Measurements from ENCODE around the gene THSD4. TPM values are rescaled to one million over a fixed set of nuclear protein-coding genes. Genes with fewer than 3 reads are reported as not detected.
"Not testable (repeated sequence)": the region's sequence is repeated elsewhere in the genome, so short reads cannot be mapped to it uniquely, and the experiment has no call there.

THSD4 gene
- polyA plus RNA-seq, 1 experiment: 45.8 TPM

- ChIA-PET POLR2A (interaction anchor here (0.8 kb wide), 1 partner anchor 94 kb away, joined by 3 read pairs; no protein-coding TSS in a partner anchor), CTCF (no interaction called here)
- no peak for DNase-seq (ENCODE audit: low read depth, low spot score)
- no peak for TF ChIP-seq CTCF (IDR thresholded peaks at IDR 0.05; ENCODE audit: low read depth, low read length)
- Histone ChIP-seq H3K9me3 (ENCODE audit: control insufficient read depth, insufficient read depth, low read length) (no peaks in the 10 kb centered on the region), H3K27me3 (ENCODE audit: control insufficient read depth, insufficient read depth, low read length) (no peaks in the 10 kb centered on the region), H3K27ac (ENCODE audit: low read depth, low read length) (no peak overlapping the region), H3K4me3 (ENCODE audit: low read depth, low read length) (no peak overlapping the region)
These were observed 251.3 kb downstream of the THSD4 start for GRCh38 chr15:71366522-71366921.

- DNase-seq (ENCODE audit: low read depth, low spot score): no peak
- Histone ChIP-seq H3K27me3 (ENCODE audit: control insufficient read depth, insufficient read depth, low read length) (no peaks in the 10 kb centered on the region), H3K9me3 (ENCODE audit: control insufficient read depth, insufficient read depth, low read length) (no peaks in the 10 kb centered on the region), H3K4me3 (ENCODE audit: low read depth, low read length) (no peak overlapping the region), H3K27ac (ENCODE audit: low read depth, low read length) (no peak overlapping the region)
- ChIA-PET CTCF (no interaction called here), POLR2A (no interaction called here)
- no peak for TF ChIP-seq CTCF (IDR thresholded peaks at IDR 0.05; ENCODE audit: low read depth, low read length)
These were observed 251.7 kb downstream of the THSD4 start for GRCh38 chr15:71366926-71367325.

GRCh38 chr15:71367737-71368136 is 252.5 kb downstream of the THSD4 start:
- H3K4me3 ChIP-seq (ENCODE audit: low read depth, low read length); POLR2A ChIA-PET; CTCF ChIA-PET; H3K27ac ChIP-seq (ENCODE audit: low read depth, low read length); H3K27me3 ChIP-seq (ENCODE audit: control insufficient read depth, insufficient read depth, low read length); H3K9me3 ChIP-seq (ENCODE audit: control insufficient read depth, insufficient read depth, low read length); DNase-seq (ENCODE audit: low read depth, low spot score): not testable (repeated sequence)

- CTCF ChIA-PET; POLR2A ChIA-PET; H3K9me3 ChIP-seq (ENCODE audit: control insufficient read depth, insufficient read depth, low read length); H3K4me3 ChIP-seq (ENCODE audit: low read depth, low read length); DNase-seq (ENCODE audit: low read depth, low spot score); H3K27ac ChIP-seq (ENCODE audit: low read depth, low read length); H3K27me3 ChIP-seq (ENCODE audit: control insufficient read depth, insufficient read depth, low read length): not testable (repeated sequence)
These were observed 257.5 kb downstream of the THSD4 start for GRCh38 chr15:71372769-71373168.

GRCh38 chr15:71373917-71374316 is 258.6 kb downstream of the THSD4 start:
- Histone ChIP-seq H3K27ac (ENCODE audit: low read depth, low read length) (peak overlapping the region; percentile 80), H3K9me3 (ENCODE audit: control insufficient read depth, insufficient read depth, low read length) (no peaks in the 10 kb centered on the region; the same call in 1 of the 2 replicates), H3K27me3 (ENCODE audit: control insufficient read depth, insufficient read depth, low read length) (no peaks in the 10 kb centered on the region), H3K4me3 (ENCODE audit: low read depth, low read length) (no peak overlapping the region)
- TF ChIP-seq CTCF (IDR thresholded peaks at IDR 0.05; ENCODE audit: low read depth, low read length): no peak
- DNase-seq (ENCODE audit: low read depth, low spot score): no peak
- POLR2A ChIA-PET: interaction anchor here (0.5 to 1.5 kb wide), 3 partner anchors 134 to 371 kb away, joined by 3 to 4 read pairs (median 3); no protein-coding TSS in a partner anchor
- CTCF ChIA-PET: interaction anchor here (0.8 kb wide), 1 partner anchor 11 kb away, joined by 3 read pairs; no protein-coding TSS in a partner anchor

GRCh38 chr15:71374607-71375352 is 259.5 kb downstream of the THSD4 start:
- Histone ChIP-seq H3K4me3 (ENCODE audit: low read depth, low read length) (no peak overlapping the region), H3K27ac (ENCODE audit: low read depth, low read length) (peak overlapping the region; percentile 80), H3K9me3 (ENCODE audit: control insufficient read depth, insufficient read depth, low read length) (no peaks in the 10 kb centered on the region; the same call in 1 of the 2 replicates), H3K27me3 (ENCODE audit: control insufficient read depth, insufficient read depth, low read length) (no peaks in the 10 kb centered on the region)
- TF ChIP-seq CTCF (IDR thresholded peaks at IDR 0.05; ENCODE audit: low read depth, low read length): no peak
- DNase-seq (ENCODE audit: low read depth, low spot score): peak; percentile 61
- POLR2A ChIA-PET: interaction anchor here (0.5 to 1.5 kb wide), 3 partner anchors 135 to 372 kb away, joined by 3 to 4 read pairs (median 3); no protein-coding TSS in a partner anchor
- CTCF ChIA-PET: interaction anchor here (0.8 kb wide), 1 partner anchor 11 kb away, joined by 3 read pairs; no protein-coding TSS in a partner anchor

Data from AG04450 (cell line).